SH-SY5Y (cell line): ENCODE data around the gene BCKDHB.

Experiments used
- GATA2 ChIP-seq: IDR thresholded peaks from 2 replicates; pipeline ENCODE4 v1.6.1; 2011; ENCODE audit warnings: mild to moderate bottlenecking, low read depth, low read length
- GATA3 ChIP-seq: IDR thresholded peaks from 2 replicates; pipeline ENCODE4 v1.6.1; 2011; ENCODE audit warnings: low read depth, mild to moderate bottlenecking, low read length, moderate library complexity

GRCh38 chr6:80196906-80197305, 90.4 kb downstream of the BCKDHB start:
- TF ChIP-seq GATA2 (no peak), GATA3 (no peak)
